CD4-positive, alpha-beta T cell treated with Interleukin-4 for 4 hours (primary cell): ENCODE results near the gene ARRB1.
"Not testable (repeated sequence)": the region's sequence is repeated elsewhere in the genome, so short reads cannot be mapped to it uniquely, and the experiment has no call there.

Experiments used
- DNase-seq: peaks from one replicate; pipeline ENCODE4 v3.0.0-alpha.2; 2020

ARRB1 gene

DNA sequence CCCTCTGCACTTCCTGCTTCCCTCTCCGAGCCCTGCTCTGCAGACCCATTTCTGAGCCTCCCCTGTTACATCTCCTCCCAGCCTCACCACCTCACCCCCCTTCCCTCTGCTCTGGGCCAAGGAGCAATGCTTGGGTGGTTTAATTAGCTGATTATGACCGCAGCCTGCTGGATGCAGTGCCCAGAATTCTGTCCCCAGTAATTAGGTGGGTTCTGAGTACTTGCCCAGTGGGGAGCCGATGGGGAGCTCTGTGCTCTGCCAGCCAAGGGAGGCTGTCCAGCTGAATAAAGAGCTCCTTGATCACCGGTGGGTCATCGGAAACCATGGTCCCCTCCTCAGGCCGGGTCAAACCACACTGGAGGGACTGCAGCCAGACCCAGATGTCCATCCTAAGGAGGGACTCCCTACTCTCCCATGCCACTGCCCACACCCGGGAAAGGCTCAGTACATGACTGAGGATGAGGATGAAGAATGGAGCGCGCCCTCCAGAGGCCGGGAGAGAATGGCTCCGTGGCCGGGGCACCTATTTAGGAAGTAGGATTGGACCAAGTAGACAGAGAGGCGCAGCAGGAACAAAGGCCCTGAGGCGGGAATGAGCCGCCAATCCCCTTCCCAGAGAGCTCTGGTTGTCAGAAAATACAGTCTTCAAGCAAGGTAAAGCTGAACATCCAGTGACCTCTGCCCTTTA is 9.1 kb downstream of the ARRB1 start:
- no peak for DNase-seq

DNA sequence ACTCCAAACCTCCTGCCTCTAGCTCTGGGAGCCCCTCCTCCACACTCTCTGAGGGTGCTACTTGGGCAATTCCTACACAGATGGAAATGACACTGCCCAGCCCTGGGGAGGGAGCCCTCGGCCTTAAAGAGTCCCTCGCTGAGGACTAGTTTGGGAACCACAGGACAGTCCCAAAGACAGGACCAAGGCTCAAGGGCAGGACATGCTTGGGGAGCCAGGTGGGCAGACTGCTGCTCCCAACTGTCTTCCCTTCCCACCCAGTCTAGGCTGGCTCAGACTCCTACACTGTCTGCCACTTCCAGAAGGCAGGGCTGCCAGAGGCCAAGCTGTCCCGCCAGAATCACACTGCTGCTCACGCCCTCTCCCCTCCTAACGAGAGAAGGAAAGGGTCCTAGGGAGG is 9.8 kb downstream of the ARRB1 start:
- no peak for DNase-seq

DNA sequence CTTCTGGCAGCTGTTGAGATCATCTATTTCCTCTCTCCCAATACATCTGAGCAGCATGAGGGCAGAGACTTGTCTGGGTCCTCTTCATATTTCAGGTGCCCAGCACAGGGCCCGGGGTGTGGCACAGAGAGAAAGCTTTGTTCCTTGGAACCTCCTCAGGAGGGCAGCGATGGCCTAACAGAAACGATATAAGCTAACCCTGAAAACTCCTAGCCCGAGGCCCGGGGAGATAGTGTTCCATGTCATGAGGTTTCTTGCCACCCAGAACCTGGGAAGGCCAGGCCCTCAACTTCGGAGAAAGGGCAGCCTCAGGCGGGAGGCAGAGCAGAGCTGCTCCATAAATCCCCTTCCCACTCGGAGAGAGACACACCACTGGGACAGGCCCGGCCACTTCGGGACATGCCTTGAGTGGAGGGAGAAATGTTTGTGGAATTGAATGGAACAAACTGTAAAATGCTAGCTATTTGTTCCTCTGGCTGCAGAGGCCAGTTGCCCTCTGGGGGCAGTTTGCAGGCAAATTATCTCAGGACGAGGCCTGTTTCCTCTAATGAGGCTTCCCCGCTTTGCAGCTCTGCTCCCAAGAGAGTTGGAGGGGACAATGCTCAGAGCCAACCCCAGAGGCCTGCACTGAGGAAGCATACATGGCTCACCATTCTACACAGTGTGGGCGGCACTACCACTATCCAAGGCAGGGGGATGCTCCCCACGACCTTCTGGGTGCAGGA is 11.6 kb downstream of the ARRB1 start:
- no peak for DNase-seq

DNA sequence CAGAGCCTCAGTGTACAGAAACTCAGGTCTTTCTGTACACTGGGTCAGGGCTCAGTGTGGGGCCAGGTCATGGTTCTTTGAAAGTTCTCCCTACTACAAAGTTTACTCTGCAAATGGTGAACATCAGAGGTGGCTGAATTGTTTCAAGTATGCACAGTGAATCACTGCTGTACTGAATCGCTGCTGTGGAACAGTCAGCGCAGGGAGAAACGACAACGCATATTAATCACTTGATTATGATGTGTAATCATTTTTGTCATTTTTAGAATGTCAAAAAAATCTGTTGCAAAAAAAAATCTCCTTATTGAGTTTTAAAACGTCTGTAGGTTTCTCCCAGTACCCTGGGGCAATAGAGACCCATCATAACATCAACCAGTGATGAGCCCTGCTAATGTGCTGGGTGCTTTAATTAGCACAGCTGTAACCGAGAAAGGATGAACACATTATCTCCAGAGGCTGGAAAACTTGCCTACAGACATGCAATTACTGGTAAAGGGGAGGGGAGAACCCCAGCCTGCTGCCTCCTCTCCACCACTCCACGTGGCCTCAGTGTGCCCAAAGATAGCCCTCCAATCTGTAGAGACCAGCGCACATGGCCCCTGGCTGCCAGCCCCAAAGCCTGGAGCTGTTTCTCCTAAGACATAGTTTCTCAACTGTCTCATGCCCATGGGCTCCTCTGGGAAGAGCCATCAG is 12.8 kb downstream of the ARRB1 start:
- no peak for DNase-seq

DNA sequence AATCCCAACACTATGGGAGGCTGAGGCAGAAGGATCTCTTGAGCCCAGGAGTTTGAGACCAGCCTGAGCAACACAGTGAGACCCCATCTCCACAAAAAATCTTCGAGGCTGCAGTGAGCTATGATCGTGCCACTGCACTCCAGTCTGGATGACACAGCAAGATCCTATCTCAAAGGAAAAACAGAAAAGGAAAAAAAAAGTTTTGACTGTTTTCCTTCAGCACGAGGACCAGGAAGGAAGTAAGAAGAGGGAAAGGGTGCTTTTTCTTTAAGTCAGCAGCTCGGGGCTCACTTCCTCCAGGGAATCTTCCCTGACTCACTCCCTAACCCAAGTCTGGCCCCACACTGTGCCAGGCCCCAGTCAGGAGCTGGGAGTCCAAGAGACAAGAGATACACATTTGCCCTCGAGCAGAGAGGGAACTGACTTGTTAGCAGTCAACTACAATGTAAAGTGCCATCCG is 14.2 kb downstream of the ARRB1 start:
- DNase-seq = no peak

DNA sequence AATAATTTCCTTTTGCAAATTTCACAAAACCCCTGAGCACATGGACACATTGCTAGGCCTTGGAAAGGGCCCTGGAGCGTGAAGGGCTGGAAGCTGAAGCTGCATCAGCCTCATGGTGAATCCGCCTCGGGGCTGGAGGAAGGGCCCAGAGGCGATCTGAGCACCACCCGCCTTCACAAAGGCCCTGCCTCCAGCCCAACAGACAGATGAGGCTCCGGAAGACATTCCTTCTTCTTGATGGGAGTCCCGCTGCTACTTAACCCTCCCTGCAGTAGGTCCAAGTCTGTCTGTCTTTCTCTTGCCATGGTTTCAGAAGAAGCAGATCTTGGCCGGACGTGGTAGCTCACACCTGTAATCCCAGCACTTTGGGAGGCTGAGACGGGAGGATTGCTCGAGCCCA is 16.5 kb downstream of the ARRB1 start:
- DNase-seq = no peak

DNA sequence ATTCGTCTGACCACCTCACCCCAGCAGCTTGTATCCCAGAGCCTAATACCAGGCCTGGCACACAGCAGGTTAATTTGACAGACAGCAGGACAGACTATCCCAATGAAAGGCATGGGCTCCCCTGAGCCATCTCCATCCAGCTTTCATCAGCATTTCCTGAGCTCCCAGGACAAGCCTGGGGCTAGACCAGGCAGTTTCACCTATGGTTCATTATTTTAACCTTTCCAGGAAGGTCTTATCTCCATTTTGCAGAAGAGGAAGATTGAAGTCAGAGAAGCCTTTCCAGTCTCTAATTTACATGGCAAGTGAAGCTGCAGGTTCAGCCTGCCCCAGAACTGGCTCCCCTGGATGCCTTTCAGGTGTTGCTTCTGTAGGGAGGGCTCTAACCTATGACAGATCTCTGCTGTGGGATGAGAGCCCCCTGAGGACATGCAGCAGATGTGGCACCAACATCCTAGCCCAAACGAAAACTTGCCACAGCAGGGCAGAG is 17.0 kb downstream of the ARRB1 start:
- no peak for DNase-seq

DNA sequence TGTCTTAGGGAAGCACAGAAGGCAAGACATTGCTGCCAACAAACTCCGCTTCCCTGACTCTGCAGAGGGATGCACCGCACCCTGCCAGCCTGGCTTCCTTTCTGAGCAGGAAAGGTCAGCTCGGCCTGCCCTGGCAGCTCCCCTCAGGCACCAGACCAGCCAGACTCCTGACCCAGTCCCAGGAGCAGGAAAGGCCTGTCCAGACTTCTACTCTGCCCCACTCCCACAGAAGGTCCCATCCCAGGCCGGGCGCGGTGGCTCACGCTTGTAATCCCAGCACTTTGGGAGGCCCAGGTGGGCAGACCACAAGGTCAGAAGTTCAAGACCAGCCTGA is 17.7 kb downstream of the ARRB1 start:
- no peak for DNase-seq

DNA sequence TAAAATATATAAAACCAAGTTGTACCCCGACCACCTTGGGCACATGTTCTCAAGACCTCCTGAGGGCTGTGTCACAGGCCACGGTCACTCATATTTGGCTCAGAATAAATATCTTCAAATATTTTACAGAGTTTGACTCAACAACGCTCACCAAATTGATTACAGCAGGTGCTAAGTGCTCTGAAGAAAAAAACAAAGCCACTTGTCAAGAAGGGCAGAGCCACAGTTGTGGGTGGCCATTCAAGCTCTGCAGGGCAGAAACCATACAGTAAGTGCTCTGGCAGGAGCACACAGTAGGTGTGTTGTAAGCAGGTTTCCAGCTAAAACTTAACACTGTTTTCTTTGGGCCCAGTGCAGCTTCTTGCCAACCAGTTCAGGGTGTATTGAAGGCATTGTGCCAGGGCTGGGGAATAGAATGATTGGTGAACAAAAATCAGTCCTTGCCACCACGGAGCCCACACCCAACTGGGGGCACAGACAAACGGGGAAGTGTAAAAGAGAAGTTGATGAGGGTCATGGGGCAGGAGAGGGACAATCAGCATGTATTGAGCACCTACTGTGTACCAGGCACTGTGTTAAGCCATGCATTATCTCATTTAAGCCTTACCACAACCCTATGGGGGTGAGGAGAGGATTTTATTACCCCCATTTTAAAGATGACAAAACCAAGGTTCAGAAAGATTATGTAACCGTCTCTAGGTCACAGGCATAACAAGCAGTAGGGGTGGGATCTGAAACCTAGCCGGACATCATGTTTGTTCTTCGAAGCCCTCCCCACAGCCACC is 18.2 kb downstream of the ARRB1 start:
- DNase-seq = no peak

DNA sequence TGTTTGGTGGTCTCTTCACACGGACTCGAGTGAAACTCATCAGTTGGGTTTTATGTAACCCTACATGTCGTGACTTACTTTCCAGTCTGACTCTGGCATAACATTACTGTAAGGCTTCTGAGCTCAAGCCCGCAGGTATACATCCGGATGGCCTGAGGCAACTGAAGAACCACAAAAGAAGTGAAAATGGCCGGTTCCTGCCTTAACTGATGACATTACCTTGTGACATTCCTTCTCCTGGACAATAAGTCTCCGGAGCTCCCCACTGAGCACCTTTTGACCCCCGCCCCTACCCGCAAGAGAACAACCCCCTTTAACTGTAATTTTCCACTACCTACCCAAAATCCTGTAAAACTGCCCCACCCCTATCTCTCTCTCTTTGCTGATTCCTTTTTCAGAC is 19.7 kb downstream of the ARRB1 start:
- DNase-seq = not testable (repeated sequence)

DNA sequence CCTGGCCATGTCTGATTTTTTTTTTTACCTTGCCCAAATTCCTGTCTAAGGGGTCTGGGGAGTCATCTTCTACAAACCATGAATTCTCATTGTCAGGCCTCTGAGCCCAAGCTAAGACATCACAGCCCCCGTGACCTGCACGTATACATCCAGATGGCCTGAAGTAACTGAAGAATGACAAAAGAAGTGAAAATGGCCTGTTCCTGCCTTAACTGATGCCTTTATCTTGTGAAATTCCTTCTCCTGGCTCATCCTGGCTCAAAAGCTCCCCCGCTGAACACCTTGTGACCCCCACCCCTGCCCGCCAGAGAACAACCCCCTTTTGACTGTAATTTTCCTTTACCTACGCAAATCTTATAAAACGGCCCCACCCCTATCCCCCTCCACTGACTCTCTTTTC is 20.2 kb downstream of the ARRB1 start:
- not testable (repeated sequence) for DNase-seq

DNA sequence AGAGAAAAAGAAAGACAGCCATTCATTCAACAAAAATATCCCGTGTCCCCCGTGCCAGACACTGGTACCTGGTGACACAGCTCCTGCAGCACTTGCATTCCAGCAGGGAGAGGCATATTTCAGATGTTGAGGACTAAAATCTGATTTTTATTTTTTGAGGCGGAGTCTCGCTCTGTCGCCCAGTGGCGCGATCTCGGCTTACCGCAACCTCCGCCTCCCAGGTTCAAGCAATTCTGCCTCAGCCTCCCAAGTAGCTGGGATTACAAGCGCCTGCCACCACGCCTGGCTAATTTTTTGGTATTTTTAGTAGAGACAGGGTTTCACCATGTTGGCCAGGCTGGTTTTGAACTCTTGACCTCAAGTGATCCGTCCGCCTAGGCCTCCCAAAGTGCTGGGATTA is 20.6 kb downstream of the ARRB1 start:
- not testable (repeated sequence) for DNase-seq

DNA sequence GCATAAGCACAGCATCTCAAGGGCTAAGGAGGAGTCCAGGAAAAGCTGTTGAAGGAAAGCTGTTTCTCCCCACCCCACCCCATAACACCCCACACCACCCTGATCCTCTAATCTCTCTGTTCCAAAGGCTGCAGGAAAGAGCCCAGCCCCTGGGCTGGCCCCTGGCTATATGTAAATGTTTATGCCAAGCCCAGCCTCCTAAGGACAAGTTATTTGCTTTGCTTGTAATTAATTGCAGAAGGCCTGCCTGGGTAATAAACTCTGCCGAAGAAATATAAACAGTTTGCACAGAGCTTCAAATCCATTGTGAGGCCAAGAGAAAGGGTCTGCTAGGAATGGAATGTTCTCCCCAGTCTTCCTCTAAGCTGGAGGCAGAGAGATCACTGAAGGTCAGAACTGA is 21.2 kb downstream of the ARRB1 start:
- DNase-seq = no peak

DNA sequence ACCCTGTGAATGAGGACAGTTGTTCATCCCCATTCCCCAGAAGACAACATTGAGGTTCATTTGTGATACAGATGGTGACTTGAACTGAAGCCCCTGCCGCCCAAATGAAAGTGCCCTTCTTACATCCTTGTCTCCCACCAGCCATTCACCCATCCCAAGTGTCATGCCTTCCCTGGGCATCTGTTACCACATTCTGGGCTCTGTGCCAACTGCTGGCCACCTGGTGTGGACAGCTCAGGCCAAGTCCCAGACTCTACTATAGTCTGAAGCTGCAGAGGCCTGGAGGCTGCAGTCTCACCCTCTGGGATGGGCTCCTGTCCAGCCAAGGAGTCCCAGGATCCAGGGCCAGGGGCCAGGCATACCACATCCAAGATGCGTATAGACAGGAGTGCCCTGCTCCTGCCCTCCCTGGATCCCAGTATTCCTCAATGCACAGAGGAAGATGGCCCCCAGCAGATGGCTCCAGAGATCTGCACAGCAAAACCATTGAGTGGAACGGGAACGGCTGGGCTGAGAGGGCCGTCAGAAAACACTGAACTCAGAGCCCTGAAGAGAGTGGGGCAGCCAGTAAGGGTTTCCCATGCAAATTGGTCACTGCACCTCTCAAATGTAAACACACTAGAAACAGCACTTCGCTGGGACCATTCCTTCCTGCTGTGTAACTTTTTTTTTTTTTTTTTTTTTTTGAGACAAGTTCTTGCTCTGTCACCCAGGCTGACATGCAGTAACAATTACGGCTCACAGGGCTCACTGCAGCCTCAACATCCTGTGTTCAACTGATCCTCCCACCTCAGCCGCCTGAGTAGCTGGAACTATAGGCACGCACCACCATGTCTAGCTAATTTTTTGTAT is 22.8 kb downstream of the ARRB1 start:
- DNase-seq = peak; percentile 54

DNA sequence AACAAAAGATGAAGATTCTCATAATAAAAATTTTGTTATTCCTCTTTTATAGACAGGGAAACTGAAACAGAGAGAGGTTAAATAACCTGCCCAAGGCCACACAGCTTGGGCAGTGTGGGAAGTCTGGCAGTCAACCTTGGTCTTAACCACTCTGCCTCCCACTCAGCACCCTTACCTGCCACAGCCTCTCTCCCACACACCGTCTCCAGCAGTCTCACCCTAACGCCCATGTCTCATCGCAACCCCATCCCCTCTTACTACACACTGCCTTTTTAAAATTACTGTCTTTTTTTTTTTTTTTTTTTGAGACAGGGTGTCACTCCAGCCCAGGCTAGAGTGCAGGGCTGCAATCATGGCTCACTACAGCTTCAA is 25.0 kb downstream of the ARRB1 start:
- no peak for DNase-seq

DNA sequence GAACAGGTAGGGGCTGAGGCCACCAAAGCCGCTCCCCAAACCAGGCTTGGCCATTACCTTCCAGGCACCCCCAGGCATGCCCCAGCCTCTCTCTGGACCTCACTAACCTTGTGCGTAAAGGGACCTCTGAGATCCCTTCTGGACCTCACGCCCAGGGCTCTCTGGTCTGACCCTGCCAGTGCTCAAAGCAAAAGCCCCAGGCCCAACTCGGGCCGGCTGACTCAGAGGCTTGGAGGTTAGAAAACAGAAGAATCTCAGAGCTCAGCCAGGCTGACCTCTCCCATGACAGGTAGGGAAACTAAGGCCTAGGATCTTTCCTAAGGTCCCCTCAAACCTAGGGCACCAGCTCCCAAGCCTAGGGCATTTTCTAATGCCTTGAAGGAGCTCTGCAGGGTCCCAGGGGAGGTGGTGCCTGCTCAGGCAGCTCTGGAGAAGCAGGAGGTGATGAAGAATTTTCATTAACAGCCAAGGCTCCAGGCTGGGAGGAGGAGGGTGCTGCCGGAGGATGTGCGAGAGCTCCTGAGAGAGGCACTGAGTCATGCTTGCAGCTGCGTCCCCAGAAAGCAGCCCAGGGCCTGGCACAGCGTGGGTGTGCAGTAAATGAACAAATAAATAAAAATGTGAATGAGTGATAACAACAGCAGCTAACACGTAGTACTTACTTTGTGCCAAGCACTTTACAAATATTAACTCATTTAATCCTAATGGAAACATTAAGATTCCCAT is 25.6 kb downstream of the ARRB1 start:
- DNase-seq = peak; percentile 24

DNA sequence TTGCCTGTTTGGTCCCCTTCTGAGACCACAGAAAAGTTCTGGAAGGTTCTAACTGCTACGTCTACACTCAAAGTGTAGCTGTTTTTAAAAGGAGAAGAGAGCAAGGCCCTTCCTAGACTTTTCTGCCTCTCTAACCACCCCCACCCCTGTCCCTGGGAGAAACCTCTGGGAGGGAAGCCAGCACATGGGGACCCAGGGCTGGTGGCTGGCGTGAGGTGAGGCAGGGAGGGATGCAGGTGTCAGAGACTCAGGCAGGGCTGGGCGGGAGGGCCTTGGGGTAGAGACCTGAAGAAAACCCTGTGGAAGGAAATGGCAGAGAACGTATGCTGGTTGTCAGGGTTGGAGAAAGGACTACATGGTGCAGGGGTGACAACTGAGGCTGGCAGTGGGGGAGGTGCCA is 26.7 kb downstream of the ARRB1 start:
- DNase-seq = no peak

DNA sequence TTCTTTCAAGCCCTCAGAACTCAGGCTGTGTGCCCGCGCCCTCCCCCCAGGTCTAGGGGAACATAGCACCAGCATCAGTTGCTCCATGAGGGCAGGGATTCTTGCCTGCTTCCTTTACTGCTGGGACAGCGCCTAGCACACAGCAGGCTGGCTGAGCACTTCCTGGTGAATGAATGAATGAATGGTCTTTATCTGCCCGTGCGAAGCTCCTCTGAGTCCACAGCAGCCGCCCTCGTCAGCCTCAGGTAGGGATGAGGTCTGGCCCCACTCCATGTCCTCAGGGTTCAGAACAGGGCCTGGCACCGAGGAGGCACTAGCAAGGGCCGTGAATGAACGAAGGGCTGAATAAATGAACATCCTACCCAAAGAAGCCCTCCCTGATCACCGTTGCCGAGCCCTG is 27.3 kb downstream of the ARRB1 start:
- DNase-seq = no peak

DNA sequence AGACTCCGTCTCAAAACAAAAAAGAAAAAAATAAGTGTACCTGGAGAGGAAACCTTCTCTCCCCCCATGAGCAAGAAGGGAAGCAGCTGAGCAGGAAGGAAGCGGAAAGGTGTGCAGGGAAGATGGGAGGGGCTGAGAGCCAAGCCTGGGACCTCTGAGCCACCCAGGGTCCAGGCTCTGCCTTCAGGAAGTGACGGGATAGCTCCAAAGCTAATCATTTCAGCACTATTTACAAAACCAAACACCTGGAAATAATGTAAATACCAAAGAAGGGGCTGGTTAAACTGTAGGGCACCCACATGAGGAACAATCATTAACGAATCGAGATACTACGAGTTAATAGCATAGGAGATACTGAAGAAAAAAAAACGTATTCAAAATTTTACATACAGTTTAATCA is 27.9 kb downstream of the ARRB1 start:
- no peak for DNase-seq

DNA sequence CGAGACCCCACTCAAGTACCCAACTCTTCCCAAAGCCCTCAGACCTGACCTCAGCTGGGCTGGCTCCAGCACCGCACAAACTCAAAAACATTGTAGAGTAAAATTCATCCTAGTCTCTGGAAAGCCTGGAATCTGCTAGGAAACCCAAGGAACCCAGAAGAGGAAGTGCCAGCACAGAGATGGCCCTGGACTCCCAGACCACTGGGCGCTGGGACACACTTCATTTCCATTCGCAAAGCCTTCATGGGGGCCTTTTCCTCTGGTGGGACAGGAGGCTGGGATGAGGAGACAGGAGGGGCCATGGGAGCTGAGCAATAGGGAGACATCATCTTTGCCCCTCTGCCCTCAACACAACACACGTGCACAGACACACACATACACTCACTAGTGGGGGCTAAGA is 30.8 kb downstream of the ARRB1 start:
- no peak for DNase-seq

DNA sequence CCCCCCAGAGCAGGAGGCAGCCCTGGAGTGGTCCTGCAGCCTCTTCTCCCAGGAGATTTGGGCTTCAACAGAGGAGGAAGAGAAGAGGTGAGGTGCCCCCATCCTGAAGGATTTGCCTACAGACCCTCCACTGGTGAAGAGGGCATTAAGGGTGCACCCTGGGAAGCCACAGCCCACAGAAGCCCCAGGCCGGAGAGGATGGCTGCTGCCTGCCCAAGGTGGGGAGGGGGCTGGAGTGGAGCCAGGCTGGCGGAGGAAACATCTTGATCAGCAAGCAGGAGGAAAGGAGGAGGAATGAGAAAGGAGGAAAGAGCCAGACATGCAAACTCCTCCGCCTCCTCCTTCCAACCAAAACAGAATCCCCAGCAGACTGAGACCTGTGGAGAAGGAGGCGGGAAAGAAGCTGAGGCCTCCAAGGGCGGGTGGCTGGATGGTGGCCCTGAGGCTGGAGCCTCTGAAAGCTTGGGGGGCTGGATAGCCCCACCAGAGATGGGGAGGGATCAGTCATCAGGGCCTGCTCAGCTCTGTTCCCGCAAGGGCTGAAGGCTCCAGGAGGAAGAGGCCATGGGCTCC is 31.3 kb downstream of the ARRB1 start:
- no peak for DNase-seq
